GM19240 (cell line): Measurements from ENCODE around the gene HOXA1.
"Not testable (repeated sequence)": the region's sequence is repeated elsewhere in the genome, so short reads cannot be mapped to it uniquely, and the experiment has no call there.

ENCODE experiments used
- DNase-seq: peaks from one replicate; pipeline ENCODE4 v3.0.0; 2011; ENCODE audit warnings: low spot score; ENCODE audit not compliant: insufficient read length

The HOXA1 gene

DNA sequence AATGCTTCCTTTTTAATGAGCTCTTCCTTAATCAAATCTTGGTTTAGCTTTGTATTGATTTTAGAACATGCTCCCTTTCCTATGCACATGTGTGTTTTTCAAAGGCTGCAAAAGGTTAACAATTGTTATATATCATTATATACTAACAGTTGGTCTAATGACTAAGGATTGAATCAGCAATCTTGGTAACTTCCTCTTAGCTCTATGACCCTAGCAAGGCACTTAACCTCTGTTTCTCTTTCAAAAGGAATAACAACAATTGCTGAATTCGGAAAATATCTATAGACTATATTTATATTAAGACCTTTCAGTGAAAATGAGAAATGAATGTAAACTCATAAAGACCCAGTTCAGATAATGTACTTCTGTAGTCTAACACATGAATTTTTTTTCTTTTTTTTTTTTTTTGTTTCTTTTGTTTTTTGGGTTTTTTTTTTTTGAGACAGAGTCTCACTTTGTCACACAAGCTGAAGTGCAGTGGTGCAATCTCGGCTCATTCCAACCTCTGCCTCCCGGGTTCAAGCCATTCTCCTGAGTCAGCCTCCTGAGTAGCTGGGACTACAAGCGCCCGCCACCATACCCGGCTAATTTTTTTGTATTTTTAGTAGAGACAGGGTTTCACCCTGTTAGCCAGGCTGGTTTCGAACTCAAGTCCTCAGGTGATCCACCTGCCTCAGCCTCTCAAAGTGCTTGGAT lies 48.8 kb downstream of the HOXA1 start:
- no peak for DNase-seq

DNA sequence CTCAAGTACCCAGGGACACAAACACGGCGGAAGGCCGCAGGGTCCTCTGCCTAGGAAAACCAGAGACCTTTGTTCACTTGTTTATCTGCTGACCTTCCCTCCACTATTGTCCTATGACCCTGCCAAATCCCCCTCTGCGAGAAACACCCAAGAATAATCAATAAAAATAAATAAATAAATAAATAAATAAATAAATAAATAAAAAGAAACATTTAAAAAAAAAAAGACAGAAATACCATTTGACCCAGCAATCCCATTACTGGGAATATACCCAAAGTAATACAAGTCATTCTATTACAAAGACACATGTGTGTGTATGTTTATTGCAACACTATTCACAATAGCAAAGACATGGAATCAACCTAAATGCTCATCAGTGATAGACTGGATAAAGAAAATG lies 49.8 kb downstream of the HOXA1 start:
- DNase-seq: not testable (repeated sequence)

DNA sequence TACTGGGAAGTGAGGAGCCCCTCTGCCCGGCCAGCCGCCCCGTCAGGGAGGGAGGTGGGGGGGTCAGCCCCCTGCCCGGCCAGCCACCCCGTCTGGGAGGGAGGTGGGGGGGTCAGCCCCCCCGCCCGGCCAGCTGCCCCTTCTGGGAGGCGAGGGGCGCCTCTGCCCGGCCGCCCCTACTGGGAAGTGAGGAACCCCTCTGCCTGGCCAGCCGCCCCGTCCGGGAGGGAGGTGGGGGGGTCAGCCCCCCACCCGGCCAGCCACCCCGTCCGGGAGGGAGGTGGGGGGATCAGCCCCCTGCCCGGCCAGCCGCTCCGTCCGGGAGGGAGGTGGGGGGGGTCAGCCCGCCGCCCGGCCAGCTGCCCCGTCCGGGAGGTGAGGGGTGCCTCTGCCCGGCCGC lies 50.7 kb downstream of the HOXA1 start:
- DNase-seq: not testable (repeated sequence)
